K562 (cell line): Measurements from ENCODE around the gene MOB4. TPM values are rescaled to one million over a fixed set of nuclear protein-coding genes. Genes with fewer than 3 reads are reported as not detected.
A peak's percentile ranks its signal among the peaks of the same experiment; 100 is the strongest.

Source experiments
- SIN3B ChIP-seq: fragments of 450-650 bp; IDR thresholded peaks from 2 replicates; pipeline ENCODE4 v1.6.1; 2017; ENCODE audit warnings: low read depth, mild to moderate bottlenecking, moderate library complexity
- polyA plus RNA-seq, 8 experiments: library from polyadenylated mRNA; depleted of rRNA in 4 of 8; stranded (reverse) in 5 of 8; unstranded in 3 of 8; fragments of >200 nt; fragmentation: Nextera tagmentation in 2 of 8; fragmentation: Illumina TruSeq in 1 of 8; extraction: Ambion mirVana in 2 of 8; extraction: Trizol in 1 of 8; gene quantifications; 2 replicates each; pipeline versions ENCODE4 v1.2.1 to v1.2.3, GENCODE V29; 2011 to 2014; ENCODE audit warnings: inconsistent platforms in 1 of 8, missing spikeins in 1 of 8
- total RNA-seq, 7 experiments: library from RNA; depleted of rRNA in 6 of 7; stranded (reverse); fragments of >200 nt in 6 of 7; fragmentation: Illumina TruSeq in 2 of 7; extraction: Trizol in 2 of 7; gene quantifications; 2 replicates each; pipeline versions ENCODE4 v1.2.1 to v1.2.3, GENCODE V29; 2011 to 2021; ENCODE audit warnings: low replicate concordance in 1 of 7
- TF ChIP-seq, protein P1 (sequence below), 2 experiments: fragments of 450-650 bp in 1 of 2; sonication (generic) in 1 of 2; formaldehyde crosslinking in 1 of 2; IDR thresholded peaks; 2 replicates each; pipeline versions ENCODE4 v1.7.1 to v1.9.0; 2016 to 2022; ENCODE audit warnings: inconsistent platforms in 1 of 2, mild to moderate bottlenecking in 1 of 2, missing genetic modification reagents in 1 of 2

The MOB4 gene
- total and polyA plus RNA-seq, 9 of the 15 experiments (the other 6 are each of a cell fraction or from before 2014, with no cell fraction given): 13.5 to 30.8 (median 22.2) TPM

DNA sequence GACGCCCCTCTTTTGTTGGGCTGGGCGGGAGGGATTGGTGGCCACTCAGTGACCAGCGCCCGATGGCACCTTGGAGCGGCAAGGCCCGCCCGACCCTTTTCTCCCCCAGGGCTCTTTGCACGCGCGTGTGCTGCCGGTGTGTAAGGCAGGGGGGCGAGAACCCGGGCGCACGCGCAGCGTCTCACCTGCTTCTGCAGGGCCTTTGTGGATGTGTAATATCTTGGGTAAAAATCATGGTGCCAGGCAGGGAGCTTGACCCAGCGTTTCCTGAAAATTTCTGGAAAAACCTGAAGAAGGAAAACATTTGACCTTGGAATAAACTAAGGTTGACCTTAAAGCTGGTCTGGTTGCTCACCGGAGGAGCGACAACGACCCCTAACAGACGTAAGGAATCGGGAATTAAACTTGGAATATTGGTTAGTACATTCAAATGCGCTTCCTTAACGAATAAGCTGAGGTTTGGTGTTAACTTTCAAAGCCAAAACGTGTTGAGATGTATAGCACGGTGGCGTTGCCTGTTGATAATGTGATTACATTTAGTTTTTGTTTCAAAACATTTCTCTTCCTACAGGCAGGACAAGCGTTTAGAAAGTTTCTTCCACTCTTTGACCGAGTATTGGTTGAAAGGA is 15.2 kb upstream of the MOB4 start (continued):
- TF ChIP-seq, protein P1, sequence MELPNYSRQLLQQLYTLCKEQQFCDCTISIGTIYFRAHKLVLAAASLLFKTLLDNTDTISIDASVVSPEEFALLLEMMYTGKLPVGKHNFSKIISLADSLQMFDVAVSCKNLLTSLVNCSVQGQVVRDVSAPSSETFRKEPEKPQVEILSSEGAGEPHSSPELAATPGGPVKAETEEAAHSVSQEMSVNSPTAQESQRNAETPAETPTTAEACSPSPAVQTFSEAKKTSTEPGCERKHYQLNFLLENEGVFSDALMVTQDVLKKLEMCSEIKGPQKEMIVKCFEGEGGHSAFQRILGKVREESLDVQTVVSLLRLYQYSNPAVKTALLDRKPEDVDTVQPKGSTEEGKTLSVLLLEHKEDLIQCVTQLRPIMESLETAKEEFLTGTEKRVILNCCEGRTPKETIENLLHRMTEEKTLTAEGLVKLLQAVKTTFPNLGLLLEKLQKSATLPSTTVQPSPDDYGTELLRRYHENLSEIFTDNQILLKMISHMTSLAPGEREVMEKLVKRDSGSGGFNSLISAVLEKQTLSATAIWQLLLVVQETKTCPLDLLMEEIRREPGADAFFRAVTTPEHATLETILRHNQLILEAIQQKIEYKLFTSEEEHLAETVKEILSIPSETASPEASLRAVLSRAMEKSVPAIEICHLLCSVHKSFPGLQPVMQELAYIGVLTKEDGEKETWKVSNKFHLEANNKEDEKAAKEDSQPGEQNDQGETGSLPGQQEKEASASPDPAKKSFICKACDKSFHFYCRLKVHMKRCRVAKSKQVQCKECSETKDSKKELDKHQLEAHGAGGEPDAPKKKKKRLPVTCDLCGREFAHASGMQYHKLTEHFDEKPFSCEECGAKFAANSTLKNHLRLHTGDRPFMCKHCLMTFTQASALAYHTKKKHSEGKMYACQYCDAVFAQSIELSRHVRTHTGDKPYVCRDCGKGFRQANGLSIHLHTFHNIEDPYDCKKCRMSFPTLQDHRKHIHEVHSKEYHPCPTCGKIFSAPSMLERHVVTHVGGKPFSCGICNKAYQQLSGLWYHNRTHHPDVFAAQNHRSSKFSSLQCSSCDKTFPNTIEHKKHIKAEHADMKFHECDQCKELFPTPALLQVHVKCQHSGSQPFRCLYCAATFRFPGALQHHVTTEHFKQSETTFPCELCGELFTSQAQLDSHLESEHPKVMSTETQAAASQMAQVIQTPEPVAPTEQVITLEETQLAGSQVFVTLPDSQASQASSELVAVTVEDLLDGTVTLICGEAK (IDR thresholded peaks at IDR 0.05): 0 out of 2 replicates have a peak, but pooled peaks have one; percentile 23
- TF ChIP-seq, protein P1 (CRISPR knock-in tag; IDR thresholded peaks at IDR 0.05): 0 out of 2 replicates have a peak, but pooled peaks have one; percentile 26
- TF ChIP-seq SIN3B: no peak
